GM10266 (cell line): ENCODE data around the gene CBX3.

Source experiments
- DNase-seq: peaks from one replicate; pipeline ENCODE4 v3.0.0; 2012; ENCODE audit errors: extremely low spot score
- TF ChIP-seq, protein P1 (sequence below): IDR thresholded peaks from 2 replicates; pipeline ENCODE4 v1.5.1; 2012; ENCODE audit warnings: mild to moderate bottlenecking, low read depth; ENCODE audit not compliant: control insufficient read depth, insufficient read depth; ENCODE audit errors: missing control alignments

CBX3 gene

DNA sequence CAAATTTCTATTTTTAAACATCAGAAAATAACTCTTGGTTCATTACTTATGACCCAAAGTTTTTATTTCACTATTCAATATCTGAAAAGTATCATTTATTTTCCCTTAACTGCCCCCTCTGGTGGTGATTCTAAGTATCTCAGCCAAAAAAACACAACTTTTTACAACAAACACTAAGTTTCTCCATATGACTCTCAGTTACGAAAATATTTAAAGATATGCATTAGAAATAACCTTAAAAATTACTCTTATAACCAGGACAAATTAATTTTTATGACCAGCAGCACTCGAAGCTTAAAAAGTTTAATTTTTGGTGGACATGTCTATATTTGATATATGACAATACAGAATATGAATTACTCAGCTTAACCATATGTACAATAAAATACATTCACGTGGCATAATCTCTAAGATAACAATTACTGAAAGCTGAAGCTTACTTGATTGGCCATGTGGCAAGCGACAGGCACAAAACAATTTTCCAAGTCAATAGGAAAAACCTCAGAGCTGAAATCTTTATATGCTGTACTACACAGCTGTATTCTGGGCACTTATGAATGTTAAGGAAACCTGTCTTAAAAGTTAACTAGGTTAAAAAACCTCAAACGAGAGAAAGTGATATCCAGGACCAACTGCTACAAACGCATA, 3.3 kb upstream of the CBX3 start:
- TF ChIP-seq, protein P1, sequence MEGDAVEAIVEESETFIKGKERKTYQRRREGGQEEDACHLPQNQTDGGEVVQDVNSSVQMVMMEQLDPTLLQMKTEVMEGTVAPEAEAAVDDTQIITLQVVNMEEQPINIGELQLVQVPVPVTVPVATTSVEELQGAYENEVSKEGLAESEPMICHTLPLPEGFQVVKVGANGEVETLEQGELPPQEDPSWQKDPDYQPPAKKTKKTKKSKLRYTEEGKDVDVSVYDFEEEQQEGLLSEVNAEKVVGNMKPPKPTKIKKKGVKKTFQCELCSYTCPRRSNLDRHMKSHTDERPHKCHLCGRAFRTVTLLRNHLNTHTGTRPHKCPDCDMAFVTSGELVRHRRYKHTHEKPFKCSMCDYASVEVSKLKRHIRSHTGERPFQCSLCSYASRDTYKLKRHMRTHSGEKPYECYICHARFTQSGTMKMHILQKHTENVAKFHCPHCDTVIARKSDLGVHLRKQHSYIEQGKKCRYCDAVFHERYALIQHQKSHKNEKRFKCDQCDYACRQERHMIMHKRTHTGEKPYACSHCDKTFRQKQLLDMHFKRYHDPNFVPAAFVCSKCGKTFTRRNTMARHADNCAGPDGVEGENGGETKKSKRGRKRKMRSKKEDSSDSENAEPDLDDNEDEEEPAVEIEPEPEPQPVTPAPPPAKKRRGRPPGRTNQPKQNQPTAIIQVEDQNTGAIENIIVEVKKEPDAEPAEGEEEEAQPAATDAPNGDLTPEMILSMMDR = peak; percentile 63
- no peak for DNase-seq

DNA sequence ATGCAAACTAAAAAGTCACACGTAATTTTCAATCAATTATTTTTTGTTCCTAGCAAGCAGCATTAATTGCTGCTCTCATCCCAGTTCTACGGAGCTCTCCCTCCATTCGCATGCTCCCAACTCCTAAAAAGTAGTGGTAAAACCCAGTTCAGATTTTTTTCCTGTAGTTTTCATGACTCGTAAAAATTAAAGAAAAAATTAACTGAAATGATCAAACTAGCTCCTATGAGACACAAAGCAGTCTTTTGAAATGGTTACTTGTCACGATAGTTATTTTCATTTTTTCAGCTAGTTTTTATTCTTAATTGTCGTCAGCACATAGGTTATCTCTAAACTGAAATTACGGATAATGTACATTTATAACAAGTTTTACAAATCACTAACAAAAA, 2.8 kb upstream of the CBX3 start:
- no peak for DNase-seq
- TF ChIP-seq, protein P1 = no peak

DNA sequence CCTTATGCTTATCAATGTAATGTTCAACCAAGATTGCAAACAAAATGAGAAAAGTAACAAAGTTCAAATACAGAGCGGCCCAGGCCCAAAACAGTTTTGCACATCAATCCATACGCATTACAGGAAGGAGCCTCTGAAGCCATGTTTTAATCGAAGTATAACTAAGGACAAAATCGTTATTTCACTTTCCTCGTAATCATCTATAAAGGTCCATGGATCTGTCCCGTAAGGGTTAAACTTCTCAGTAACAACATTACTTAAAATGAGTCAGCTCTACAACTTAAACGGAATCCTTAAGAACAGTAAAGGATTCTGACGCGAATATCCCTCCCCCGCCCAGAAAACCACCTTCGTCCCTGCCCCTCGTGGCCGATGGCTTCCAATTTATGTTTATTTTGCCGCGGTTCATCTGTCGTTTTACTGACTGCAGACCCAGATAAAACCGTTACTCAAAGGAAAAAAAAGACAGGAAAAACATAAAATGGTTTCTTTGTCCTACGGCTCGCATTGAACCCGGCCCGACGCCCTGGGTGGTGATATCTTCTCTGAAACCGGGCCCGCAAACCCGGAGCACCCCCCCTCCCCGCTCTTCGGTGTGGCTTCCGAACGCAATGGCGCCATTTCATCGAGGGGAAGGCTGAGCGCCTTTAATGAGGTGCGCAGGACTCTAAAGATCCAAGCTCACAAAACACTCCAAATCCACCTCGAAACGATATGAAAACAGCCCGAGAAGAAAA, 2.1 kb upstream of the CBX3 start:
- DNase-seq = no peak
- TF ChIP-seq, protein P1 = no peak

DNA sequence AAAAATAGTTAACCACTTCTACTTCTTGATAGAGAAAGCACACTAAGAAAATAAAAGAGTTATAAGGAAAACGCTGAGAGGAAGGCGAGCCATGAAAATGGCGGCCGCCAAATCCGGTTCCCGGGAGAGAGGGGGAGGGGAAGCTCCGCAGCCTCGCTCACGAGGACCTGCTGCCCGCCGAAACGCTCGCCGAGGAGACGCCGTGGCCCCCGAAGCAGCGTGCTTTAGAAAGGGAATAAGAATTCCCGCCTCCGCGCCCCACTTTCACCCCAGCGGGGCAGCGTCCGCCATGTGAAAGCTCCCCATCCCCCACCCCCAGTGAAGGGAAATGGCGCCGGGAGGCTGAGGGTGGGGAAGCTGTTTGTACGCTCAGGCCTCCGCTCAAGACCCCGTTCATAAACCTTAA, 1.5 kb upstream of the CBX3 start:
- DNase-seq = peak; percentile 35
- TF ChIP-seq, protein P1 = no peak

DNA sequence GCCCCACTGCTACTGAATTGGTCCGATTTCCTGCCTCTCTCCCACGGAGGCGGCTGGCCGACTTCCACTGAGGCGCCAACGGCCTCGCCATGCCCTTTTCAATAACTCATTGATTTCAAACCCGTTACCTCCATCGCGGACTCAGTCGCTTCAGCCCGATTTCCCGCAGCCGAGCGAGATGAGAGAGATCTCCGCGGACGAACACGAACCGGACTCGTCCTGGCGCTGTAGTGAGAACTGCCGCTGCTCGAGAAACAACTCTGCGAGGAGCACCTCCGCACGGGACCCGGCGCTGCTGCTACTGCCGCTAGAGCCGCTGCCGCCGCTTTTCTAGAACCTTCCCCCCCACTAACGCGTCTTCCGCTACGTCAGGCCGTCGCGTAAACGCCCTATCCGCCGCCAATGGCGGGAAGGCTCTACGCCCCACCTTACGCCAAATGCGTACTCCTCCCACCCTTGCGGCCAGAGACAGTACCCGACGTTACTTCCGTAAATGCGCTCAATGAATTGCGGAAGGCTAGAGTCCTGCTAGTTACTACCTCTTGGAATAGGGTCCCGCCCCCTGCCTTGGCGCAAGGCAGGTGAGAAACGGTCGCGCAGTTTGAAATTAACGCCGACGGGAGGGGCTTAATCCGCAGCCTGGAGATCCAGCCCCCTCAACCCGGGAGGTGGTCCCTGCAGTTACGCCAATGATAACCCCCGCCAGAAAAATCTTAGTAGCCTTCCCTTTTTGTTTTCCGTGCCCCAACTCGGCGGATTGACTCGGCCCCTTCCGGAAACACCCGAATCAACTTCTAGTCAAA, 900 bp upstream of the CBX3 start, which contains the start of gene HNRNPA2B1:
Gene HNRNPA2B1 (minus strand): TSS at position 303 of the 803 bp plus-strand sequence. CDS start 169 bp downstream, at position 134.
- DNase-seq = peak; percentile 87
- TF ChIP-seq, protein P1 = no peak

DNA sequence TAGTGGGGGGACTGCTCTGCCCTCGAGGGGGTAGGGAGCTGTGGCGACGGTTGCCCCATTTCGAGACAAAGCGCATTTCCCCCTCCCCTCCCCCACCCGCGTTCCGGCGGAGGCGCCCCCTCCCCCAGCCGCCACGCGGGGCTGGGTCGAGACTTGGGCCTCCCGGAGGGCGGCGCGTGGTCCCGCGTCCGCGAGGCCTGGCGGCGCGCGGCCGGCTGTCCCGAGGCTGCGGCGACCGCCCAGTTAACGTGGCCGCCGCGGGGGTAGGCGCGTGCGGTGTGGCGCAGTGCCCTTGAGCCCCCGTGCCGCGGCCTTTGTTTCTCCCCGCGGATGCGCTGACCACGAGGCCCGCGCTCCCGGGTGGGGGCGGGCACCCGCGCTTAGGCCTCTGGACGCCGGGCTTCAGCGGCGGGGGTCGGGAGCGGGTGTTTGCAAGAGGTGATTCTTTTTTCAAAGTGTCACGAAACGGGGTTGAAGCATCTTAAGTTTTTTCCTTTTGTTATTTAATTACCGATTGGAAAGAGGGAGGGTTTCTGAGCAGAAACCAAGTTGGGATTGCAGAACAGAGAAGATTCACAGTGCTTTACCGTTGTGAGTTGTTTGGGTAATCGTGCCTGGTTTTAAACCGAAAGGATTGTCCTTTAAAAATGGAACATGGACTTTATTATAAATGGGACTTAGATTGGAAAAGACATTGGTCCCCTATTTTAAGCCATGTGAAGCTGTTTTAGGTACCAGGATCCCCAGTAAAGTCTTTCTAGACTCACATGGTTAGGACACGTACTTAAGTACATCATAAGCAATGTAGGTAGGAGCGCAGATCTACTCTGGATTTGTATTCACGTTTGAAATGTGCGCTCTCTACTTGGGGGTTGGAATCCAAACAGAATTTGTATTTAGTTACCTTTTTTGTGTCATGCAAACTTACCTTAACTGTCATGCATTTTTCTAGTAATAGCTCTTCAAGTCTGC, 760 bp downstream of the CBX3 start:
- TF ChIP-seq, protein P1 = no peak
- DNase-seq = peak; percentile 61
